Activated naive CD8-positive, alpha-beta T cell treated with anti-CD3 and anti-CD28 coated beads, Interleukin-2, amount 10 ng/mL, durations not matched to agents 7 days and 5 days (primary cell): ENCODE data around the gene CLK4. TPM values are rescaled to one million over a fixed set of nuclear protein-coding genes. Genes with fewer than 3 reads are reported as not detected.

Source experiments
- ATAC-seq: fragments of 150-1000 bp; cut with Tn5 transposase; one replicate; pipeline ENCODE4 v1.10.0; 2021; ENCODE audit warnings: low read depth, moderate library complexity
- POLR2A ChIA-PET: fragments of 350-600 bp; sonication (Branson Sonifier 250); formaldehyde crosslinking; loops from one replicate; lab custom pipeline; 2021; ENCODE audit warnings: antibody characterized with exemption; lab: Charles Lee
- DNase-seq: peaks from one replicate; pipeline ENCODE4 v3.0.0; 2021
- H3K27ac Mint-ChIP-seq: one replicate; pipeline ENCODE4 v1.8.0; 2022; ENCODE audit warnings: mild to moderate bottlenecking, mixed read lengths
- H3K27me3 Mint-ChIP-seq: one replicate; pipeline ENCODE4 v1.8.0; 2022; ENCODE audit warnings: mild to moderate bottlenecking, moderate library complexity, mixed read lengths
- H3K36me3 Mint-ChIP-seq: one replicate; pipeline ENCODE4 v1.8.0; 2021; ENCODE audit warnings: mild to moderate bottlenecking, mixed read lengths
- H3K4me1 Mint-ChIP-seq: one replicate; pipeline ENCODE4 v1.8.0; 2021; ENCODE audit warnings: mixed read lengths
- H3K4me3 Mint-ChIP-seq: one replicate; pipeline ENCODE4 v1.8.0; 2022; ENCODE audit warnings: mild to moderate bottlenecking, moderate library complexity, mixed read lengths
- H3K9me3 Mint-ChIP-seq: one replicate; pipeline ENCODE4 v1.8.0; 2021; ENCODE audit warnings: mixed read lengths
- total RNA-seq, 2 experiments: library from RNA; stranded (reverse); gene quantifications; one replicate each; pipeline ENCODE4 v1.2.3, GENCODE V29; 2021

Gene CLK4
- total RNA-seq, 2 experiments from 2014 or later = 48.3 to 56.8 TPM

DNA sequence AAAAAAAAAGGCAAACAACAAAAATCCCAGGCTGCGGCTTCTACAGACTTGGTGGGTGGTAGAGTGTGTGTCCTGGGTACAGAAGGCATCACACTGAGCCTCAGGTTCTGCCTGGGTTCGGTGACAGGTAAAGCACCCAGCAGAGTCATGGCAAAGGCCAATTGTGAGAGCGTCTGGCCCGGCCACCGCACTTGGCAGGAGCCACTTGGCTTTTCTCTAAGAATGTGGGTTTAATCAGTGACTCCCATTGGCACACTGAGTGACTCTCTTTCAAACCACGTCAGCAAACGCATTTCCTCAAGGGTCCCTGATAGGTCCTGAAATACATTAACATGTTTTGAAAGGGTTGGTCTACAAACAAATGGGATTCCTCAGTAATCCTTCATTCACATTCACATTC, 53.6 kb downstream of the CLK4 start:
- H3K9me3 Mint-ChIP-seq = peaks cover 2% of the 10 kb centered on the region
- no peak for ATAC-seq
- POLR2A ChIA-PET = no interaction called here
- no peak overlapping the region for H3K4me3 Mint-ChIP-seq
- H3K27me3 Mint-ChIP-seq = peaks cover 33% of the 10 kb centered on the region
- no peaks in the 10 kb centered on the region for H3K4me1 Mint-ChIP-seq
- no peak for DNase-seq
- H3K27ac Mint-ChIP-seq = no peak overlapping the region
- H3K36me3 Mint-ChIP-seq = no peaks in the 10 kb centered on the region

GRCh38 chr5:178572617-178573016, 54.2 kb downstream of the CLK4 start:
- Mint-ChIP-seq H3K36me3 (no peaks in the 10 kb centered on the region), H3K27me3 (peaks cover 35% of the 10 kb centered on the region), H3K4me1 (no peaks in the 10 kb centered on the region), H3K4me3 (no peak overlapping the region), H3K27ac (no peak overlapping the region), H3K9me3 (peaks cover 2% of the 10 kb centered on the region)
- DNase-seq (no peak), ATAC-seq (no peak)
- POLR2A ChIA-PET = no interaction called here

- no peak overlapping the region for H3K27ac Mint-ChIP-seq
- peaks cover 2% of the 10 kb centered on the region for H3K9me3 Mint-ChIP-seq
- no peaks in the 10 kb centered on the region for H3K4me1 Mint-ChIP-seq
- H3K4me3 Mint-ChIP-seq = no peak overlapping the region
- ATAC-seq = no peak
- POLR2A ChIA-PET = no interaction called here
- peaks cover 36% of the 10 kb centered on the region for H3K27me3 Mint-ChIP-seq
- no peak for DNase-seq
- no peaks in the 10 kb centered on the region for H3K36me3 Mint-ChIP-seq
These were observed 57.4 kb downstream of the CLK4 start for GRCh38 chr5:178569485-178569884.

GRCh38 chr5:178564811-178565550, 61.9 kb downstream of the CLK4 start:
- H3K27ac Mint-ChIP-seq = no peak overlapping the region
- POLR2A ChIA-PET = no interaction called here
- no peaks in the 10 kb centered on the region for H3K36me3 Mint-ChIP-seq
- H3K27me3 Mint-ChIP-seq = peaks cover 27% of the 10 kb centered on the region
- H3K9me3 Mint-ChIP-seq = no peaks in the 10 kb centered on the region
- DNase-seq = no peak
- peaks cover 4% of the 10 kb centered on the region for H3K4me1 Mint-ChIP-seq
- no peak for ATAC-seq
- H3K4me3 Mint-ChIP-seq = no peak overlapping the region

- Mint-ChIP-seq H3K36me3 (no peaks in the 10 kb centered on the region), H3K9me3 (no peaks in the 10 kb centered on the region), H3K4me3 (no peak overlapping the region), H3K27ac (no peak overlapping the region), H3K4me1 (peaks cover 4% of the 10 kb centered on the region), H3K27me3 (peaks cover 27% of the 10 kb centered on the region)
- POLR2A ChIA-PET = no interaction called here
- DNase-seq (no peak), ATAC-seq (no peak)
These were observed 62.5 kb downstream of the CLK4 start for GRCh38 chr5:178564397-178564796.

DNA sequence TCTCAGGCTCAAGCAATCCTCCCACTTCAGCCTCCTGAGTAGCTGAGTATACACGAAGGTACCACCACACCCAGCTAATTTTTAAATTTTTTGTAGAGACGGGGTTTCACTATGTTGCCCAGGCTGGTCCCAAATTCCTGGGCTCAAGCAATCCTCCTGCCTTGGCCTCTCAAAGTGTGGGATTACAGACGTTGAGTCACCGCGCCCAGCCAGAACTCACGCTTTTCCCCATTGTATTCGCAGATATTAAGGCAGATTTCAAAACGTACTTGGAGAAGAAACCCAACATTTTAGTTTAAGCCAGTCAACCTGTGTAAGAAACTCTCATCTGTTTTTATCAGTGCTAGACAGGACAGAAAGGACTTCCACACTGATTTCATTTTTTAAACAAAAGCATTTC, 63.2 kb downstream of the CLK4 start:
- no peak overlapping the region for H3K27ac Mint-ChIP-seq
- H3K4me1 Mint-ChIP-seq = peaks cover 4% of the 10 kb centered on the region
- POLR2A ChIA-PET = no interaction called here
- ATAC-seq (no peak), DNase-seq (no peak)
- no peaks in the 10 kb centered on the region for H3K9me3 Mint-ChIP-seq
- no peak overlapping the region for H3K4me3 Mint-ChIP-seq
- no peaks in the 10 kb centered on the region for H3K36me3 Mint-ChIP-seq
- H3K27me3 Mint-ChIP-seq = peaks cover 29% of the 10 kb centered on the region

DNA sequence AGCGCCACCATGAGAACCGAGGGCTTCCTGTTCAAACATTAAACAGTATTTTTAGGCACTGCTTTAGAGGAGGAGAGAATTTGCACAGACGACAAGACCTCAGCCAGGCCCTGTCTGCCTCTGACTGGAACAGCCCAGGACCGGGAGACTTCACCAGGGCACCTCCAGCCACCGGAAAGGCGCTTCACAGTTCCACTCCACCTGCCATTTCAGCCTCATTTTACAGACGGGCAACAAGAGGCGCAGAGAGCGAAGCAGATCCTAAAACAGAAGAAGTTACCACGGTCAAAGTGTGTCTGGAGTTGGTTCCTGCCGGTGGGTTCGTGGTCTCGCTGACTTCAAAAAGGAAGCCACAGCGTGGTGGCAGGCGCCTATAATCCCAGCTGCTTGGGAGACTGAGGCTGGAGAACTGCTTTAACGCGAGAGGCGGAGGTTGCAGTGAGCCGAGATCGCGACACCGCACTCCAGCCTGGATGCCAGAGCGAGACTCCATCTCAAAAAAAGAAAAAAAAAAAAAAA, 65.0 kb downstream of the CLK4 start:
- Mint-ChIP-seq H3K4me1 (peaks cover 4% of the 10 kb centered on the region), H3K4me3 (no peak overlapping the region), H3K27me3 (peaks cover 20% of the 10 kb centered on the region), H3K9me3 (no peaks in the 10 kb centered on the region), H3K36me3 (no peaks in the 10 kb centered on the region), H3K27ac (no peak overlapping the region)
- ATAC-seq (no peak), DNase-seq (no peak)
- POLR2A ChIA-PET = no interaction called here

GRCh38 chr5:178560911-178561310, 65.9 kb downstream of the CLK4 start:
- POLR2A ChIA-PET = no interaction called here
- peaks cover 4% of the 10 kb centered on the region for H3K4me1 Mint-ChIP-seq
- no peak overlapping the region for H3K27ac Mint-ChIP-seq
- no peak for ATAC-seq
- no peaks in the 10 kb centered on the region for H3K9me3 Mint-ChIP-seq
- no peak overlapping the region for H3K4me3 Mint-ChIP-seq
- H3K36me3 Mint-ChIP-seq = no peaks in the 10 kb centered on the region
- DNase-seq = no peak
- H3K27me3 Mint-ChIP-seq = peaks cover 16% of the 10 kb centered on the region

- Mint-ChIP-seq H3K4me1 (peaks cover 4% of the 10 kb centered on the region), H3K36me3 (no peaks in the 10 kb centered on the region), H3K4me3 (no peak overlapping the region), H3K27ac (no peak overlapping the region), H3K9me3 (no peaks in the 10 kb centered on the region), H3K27me3 (peaks cover 4% of the 10 kb centered on the region)
- DNase-seq = no peak
- no peak for ATAC-seq
- POLR2A ChIA-PET = no interaction called here
These were observed 69.4 kb downstream of the CLK4 start for GRCh38 chr5:178557416-178557815.

GRCh38 chr5:178555771-178556211, 71.1 kb downstream of the CLK4 start:
- no peak overlapping the region for H3K4me3 Mint-ChIP-seq
- no peak for DNase-seq
- H3K36me3 Mint-ChIP-seq = no peaks in the 10 kb centered on the region
- ATAC-seq = no peak
- peaks cover 2% of the 10 kb centered on the region for H3K4me1 Mint-ChIP-seq
- POLR2A ChIA-PET = no interaction called here
- H3K27me3 Mint-ChIP-seq = peaks cover 3% of the 10 kb centered on the region
- no peaks in the 10 kb centered on the region for H3K9me3 Mint-ChIP-seq
- no peak overlapping the region for H3K27ac Mint-ChIP-seq

GRCh38 chr5:178555005-178555404, 71.8 kb downstream of the CLK4 start:
- Mint-ChIP-seq H3K27me3 (peaks cover 3% of the 10 kb centered on the region), H3K36me3 (no peaks in the 10 kb centered on the region), H3K4me3 (no peak overlapping the region), H3K27ac (no peak overlapping the region), H3K9me3 (no peaks in the 10 kb centered on the region), H3K4me1 (no peaks in the 10 kb centered on the region)
- ATAC-seq (no peak), DNase-seq (no peak)
- POLR2A ChIA-PET = no interaction called here

DNA sequence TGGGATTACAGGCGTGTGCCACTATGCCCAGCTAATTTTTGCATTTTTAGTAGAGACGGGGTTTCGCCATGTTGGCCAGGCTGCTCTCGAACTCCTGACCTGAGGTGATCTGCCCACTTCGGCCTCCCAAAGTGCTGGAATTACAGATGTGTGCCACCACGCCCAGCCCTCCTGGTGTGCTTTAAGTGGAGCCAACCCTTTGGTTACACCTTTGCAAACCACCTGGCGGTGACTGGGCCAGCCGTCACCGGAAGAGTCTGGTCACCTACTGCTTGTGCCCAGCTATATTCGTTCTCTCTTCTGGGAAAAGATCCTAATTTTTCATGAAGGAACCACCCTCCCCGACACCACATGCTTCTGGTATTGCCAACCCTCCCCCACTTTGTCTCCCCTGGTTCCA, 72.5 kb downstream of the CLK4 start:
- H3K4me1 Mint-ChIP-seq = no peaks in the 10 kb centered on the region
- H3K27me3 Mint-ChIP-seq = peaks cover 3% of the 10 kb centered on the region
- ATAC-seq (no peak), DNase-seq (no peak)
- H3K9me3 Mint-ChIP-seq = no peaks in the 10 kb centered on the region
- H3K4me3 Mint-ChIP-seq = no peak overlapping the region
- H3K36me3 Mint-ChIP-seq = no peaks in the 10 kb centered on the region
- no peak overlapping the region for H3K27ac Mint-ChIP-seq
- POLR2A ChIA-PET = no interaction called here

GRCh38 chr5:178553517-178553916, 73.3 kb downstream of the CLK4 start:
- DNase-seq = no peak

More at GRCh38 chr5:178553517-178553916, 73.3 kb downstream of the CLK4 start:
- H3K36me3 Mint-ChIP-seq = no peaks in the 10 kb centered on the region
- H3K27ac Mint-ChIP-seq = no peak overlapping the region
- H3K9me3 Mint-ChIP-seq = no peaks in the 10 kb centered on the region
- peaks cover under 1% of the 10 kb centered on the region for H3K27me3 Mint-ChIP-seq
- ATAC-seq = no peak
- no peaks in the 10 kb centered on the region for H3K4me1 Mint-ChIP-seq
- no peak overlapping the region for H3K4me3 Mint-ChIP-seq
- POLR2A ChIA-PET = no interaction called here
